Loucy (cell line): ENCODE measurements around the gene EMC10.

Source experiments
- CTCF ChIP-seq: fragments of 200-600 bp; sonication (generic); conservative IDR thresholded peaks from 2 replicates; pipeline ENCODE4 v1.5.1; 2014; ENCODE audit warnings: mild to moderate bottlenecking, antibody characterized with exemption, low read length
- EZH2phosphoT487 ChIP-seq: fragments of 200-600 bp; IDR thresholded peaks from 2 replicates; pipeline ENCODE4 v1.6.1; 2018; ENCODE audit warnings: antibody characterized with exemption, mild to moderate bottlenecking, moderate library complexity, borderline replicate concordance

GRCh38 chr19:50453243-50453642 is 23.1 kb upstream of the EMC10 start:
- TF ChIP-seq CTCF, result no peak
- TF ChIP-seq EZH2phosphoT487, result no peak
